HL-60 (cell line): ENCODE data around the gene EOMES.

Experiments
- DNase-seq, 2 experiments: peaks; one replicate each; pipeline ENCODE4 v3.0.0-alpha.2; 2010 to 2020; ENCODE audit warnings: low read depth in 1 of 2, low spot score in 1 of 2
- H3K27ac ChIP-seq: fragments of 250-450 bp; sonication (Bioruptor Pico); replicated peaks from 2 replicates; pipeline ENCODE4 v1.5.1; 2020; ENCODE audit warnings: mild to moderate bottlenecking, moderate library complexity
- H3K27me3 ChIP-seq: fragments of 250-450 bp; sonication (Bioruptor Pico); 2 replicates; pipeline ENCODE4 v1.5.1; 2021; ENCODE audit warnings: mild to moderate bottlenecking, moderate library complexity; ENCODE audit not compliant: insufficient read depth, poor library complexity, severe bottlenecking
- H3K4me3 ChIP-seq: replicated peaks from 2 replicates; pipeline ENCODE4 v1.5.1; 2011; ENCODE audit warnings: mild to moderate bottlenecking, control low read depth, low read length; ENCODE audit not compliant: insufficient read depth
- CTCF ChIP-seq: IDR thresholded peaks from one replicate; pipeline ENCODE4 v1.5.1; 2011; ENCODE audit warnings: low read length, control low read depth, inconsistent platforms; ENCODE audit not compliant: insufficient read depth
- GABPA ChIP-seq: IDR thresholded peaks from 2 replicates; pipeline ENCODE4 v1.6.1; 2012; ENCODE audit warnings: low read depth
- POLR2AphosphoS5 ChIP-seq: IDR thresholded peaks from 2 replicates; pipeline ENCODE4 v1.6.1; 2012; ENCODE audit warnings: low read depth
- REST ChIP-seq: IDR thresholded peaks from 2 replicates; pipeline ENCODE4 v1.6.1; 2012; ENCODE audit warnings: low read depth; ENCODE audit not compliant: insufficient replicate concordance
- SPI1 ChIP-seq: IDR thresholded peaks from 2 replicates; pipeline ENCODE4 v1.6.1; 2012; ENCODE audit warnings: low read depth, mild to moderate bottlenecking, borderline replicate concordance

EOMES gene

GRCh38 chr3:27681249-27681748 is 40.8 kb downstream of the EOMES start:
- Histone ChIP-seq H3K27ac (peak overlapping the region; percentile 54), H3K4me3 (no peak overlapping the region), H3K27me3 (no peaks in the 10 kb centered on the region)
- TF ChIP-seq GABPA (no peak), REST (no peak), SPI1 (peak; percentile 14; the same call in 1 of the 2 replicates), CTCF (peak; percentile 25), POLR2AphosphoS5 (no peak)
- peak in 1 of 2 experiments; percentile 46 for DNase-seq

GRCh38 chr3:27680517-27681246 is 41.4 kb downstream of the EOMES start:
- peak in 1 of 2 experiments; percentile 5 for DNase-seq
- H3K27me3 ChIP-seq, result no peaks in the 10 kb centered on the region
- no peak overlapping the region for H3K4me3 ChIP-seq
- H3K27ac ChIP-seq, result peak overlapping the region; percentile 54
- no peak for TF ChIP-seq SPI1
- no peak for TF ChIP-seq CTCF
- TF ChIP-seq GABPA, result no peak
- no peak for TF ChIP-seq POLR2AphosphoS5
- no peak for TF ChIP-seq REST

GRCh38 chr3:27679691-27680090 is 42.4 kb downstream of the EOMES start:
- no peak overlapping the region for H3K27ac ChIP-seq
- no peak for DNase-seq
- no peaks in the 10 kb centered on the region for H3K27me3 ChIP-seq
- TF ChIP-seq CTCF, result no peak
- TF ChIP-seq SPI1, result no peak
- no peak for TF ChIP-seq GABPA
- no peak for TF ChIP-seq POLR2AphosphoS5
- no peak for TF ChIP-seq REST
- no peak overlapping the region for H3K4me3 ChIP-seq
